Measurements from ENCODE around the gene TBCB. TPM values are rescaled to one million over a fixed set of nuclear protein-coding genes. Genes with fewer than 3 reads are reported as not detected.
"Not testable (repeated sequence)": the region's sequence is repeated elsewhere in the genome, so short reads cannot be mapped to it uniquely, and the experiment has no call there.

TBCB gene
- total RNA-seq, 4 donors from 2014 or later = 116 to 248 (median 180) TPM

DNA sequence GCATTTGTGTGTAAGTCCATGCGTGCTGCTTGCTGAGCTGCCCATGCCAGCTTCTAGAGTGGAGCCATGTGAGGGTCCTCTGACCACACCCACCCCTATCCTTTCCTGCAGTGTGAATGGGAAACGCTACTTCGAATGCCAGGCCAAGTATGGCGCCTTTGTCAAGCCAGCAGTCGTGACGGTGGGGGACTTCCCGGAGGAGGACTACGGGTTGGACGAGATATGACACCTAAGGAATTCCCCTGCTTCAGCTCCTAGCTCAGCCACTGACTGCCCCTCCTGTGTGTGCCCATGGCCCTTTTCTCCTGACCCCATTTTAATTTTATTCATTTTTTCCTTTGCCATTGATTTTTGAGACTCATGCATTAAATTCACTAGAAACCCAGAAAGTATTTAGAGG, 10.3 kb downstream of the TBCB start:
- no peak for TF ChIP-seq POLR2A (IDR thresholded peaks at IDR 0.05)
- no peak for TF ChIP-seq CTCF (IDR thresholded peaks at IDR 0.05)
- TF ChIP-seq POLR2AphosphoS5 (IDR thresholded peaks at IDR 0.05) = no peak
- no peak for TF ChIP-seq EP300 (IDR thresholded peaks at IDR 0.05)
- 76 to 100% methylated on average over 1 to 8 of the region's 9 CpGs for WGBS, 2 donors (ENCODE audit: low coverage in 1 of 2)
- Histone ChIP-seq H3K36me3 (peaks cover 0 to 57% of the 10 kb centered on the region in 2 donors), H3K9me3 (no peaks in the 10 kb centered on the region), H3K4me1 (peaks cover 0 to 21% (median 9%) of the 10 kb centered on the region in 3 donors), H3K4me3 (no peak overlapping the region), H3K27me3 (no peaks in the 10 kb centered on the region), H3K27ac (no peak overlapping the region)
- ATAC-seq = no peak

DNA sequence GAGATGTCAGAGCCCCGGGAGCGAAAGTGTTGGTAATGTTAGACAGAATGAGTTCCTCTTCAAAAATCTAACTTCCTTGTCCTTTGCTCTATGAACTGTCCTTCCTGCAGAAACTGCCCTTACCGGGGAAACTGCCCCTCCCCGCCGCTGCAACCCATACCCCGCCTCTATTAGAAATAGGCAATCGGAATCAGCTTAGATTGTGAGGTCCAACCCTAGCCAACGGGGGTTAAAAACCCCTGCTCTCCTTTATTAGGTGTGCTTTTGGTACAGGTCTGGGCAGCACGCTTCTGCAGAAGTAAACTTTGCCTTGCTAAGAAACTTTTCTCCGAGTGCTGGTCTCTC, 13.1 kb downstream of the TBCB start:
- H3K27ac ChIP-seq = peak overlapping the region; percentile 59 to 88 (median 86)
- H3K4me3 ChIP-seq = peak overlapping the region; percentile 11 to 48
- H3K36me3 ChIP-seq = peaks cover 0 to 29% of the 10 kb centered on the region in 2 donors
- no peaks in the 10 kb centered on the region for H3K9me3 ChIP-seq
- no peak for TF ChIP-seq EP300 (IDR thresholded peaks at IDR 0.05)
- H3K4me1 ChIP-seq = peaks cover 0 to 21% (median 9%) of the 10 kb centered on the region in 3 donors
- H3K27me3 ChIP-seq = no peaks in the 10 kb centered on the region
- peak; percentile 1 for ATAC-seq
- 0 to 1% methylated on average over 6 to 8 of the region's 10 CpGs for WGBS, 2 donors (ENCODE audit: low coverage in 1 of 2)

GRCh38 chr19:36131221-36131620, 16.0 kb downstream of the TBCB start:
- WGBS, 2 donors (ENCODE audit: low coverage in 1 of 2) = 67 to 74% methylated on average over 5 to 6 of the region's 6 CpGs
- not testable (repeated sequence) for H3K27ac ChIP-seq, H3K4me3 ChIP-seq, ATAC-seq, H3K9me3 ChIP-seq, H3K36me3 ChIP-seq, H3K27me3 ChIP-seq
- peaks cover 0 to 26% (median 12%) of the 10 kb centered on the region in 3 donors for H3K4me1 ChIP-seq

DNA sequence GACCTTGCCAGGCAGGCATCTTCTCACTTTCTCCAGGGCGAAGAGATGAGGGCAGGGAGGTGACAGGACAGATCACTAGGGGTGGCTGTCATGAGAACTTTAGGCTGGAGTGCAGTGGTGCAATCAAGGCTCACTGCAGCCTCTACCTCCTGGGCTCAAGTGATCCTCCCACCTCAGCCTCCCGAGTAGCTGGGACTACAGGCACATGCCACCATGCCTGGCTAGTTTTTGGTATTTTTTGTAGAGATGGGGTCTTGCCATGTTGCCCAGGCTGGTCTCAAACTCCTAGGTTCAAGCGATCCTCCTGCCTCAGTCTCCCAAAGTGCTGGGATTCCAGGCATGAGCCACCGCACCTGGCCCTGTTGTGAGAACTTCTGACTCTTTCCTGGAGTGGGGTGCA, 19.6 kb downstream of the TBCB start:
- peaks cover 0 to 30% (median 15%) of the 10 kb centered on the region in 3 donors for H3K4me1 ChIP-seq
- H3K27me3 ChIP-seq, ATAC-seq, H3K4me3 ChIP-seq, H3K36me3 ChIP-seq, H3K9me3 ChIP-seq, H3K27ac ChIP-seq: not testable (repeated sequence)
- 83% methylated on average over 1 of the region's 4 CpGs; no CpG with 5 or more reads in 1 of the 2 donors for WGBS, 2 donors (ENCODE audit: low coverage in 1 of 2)

DNA sequence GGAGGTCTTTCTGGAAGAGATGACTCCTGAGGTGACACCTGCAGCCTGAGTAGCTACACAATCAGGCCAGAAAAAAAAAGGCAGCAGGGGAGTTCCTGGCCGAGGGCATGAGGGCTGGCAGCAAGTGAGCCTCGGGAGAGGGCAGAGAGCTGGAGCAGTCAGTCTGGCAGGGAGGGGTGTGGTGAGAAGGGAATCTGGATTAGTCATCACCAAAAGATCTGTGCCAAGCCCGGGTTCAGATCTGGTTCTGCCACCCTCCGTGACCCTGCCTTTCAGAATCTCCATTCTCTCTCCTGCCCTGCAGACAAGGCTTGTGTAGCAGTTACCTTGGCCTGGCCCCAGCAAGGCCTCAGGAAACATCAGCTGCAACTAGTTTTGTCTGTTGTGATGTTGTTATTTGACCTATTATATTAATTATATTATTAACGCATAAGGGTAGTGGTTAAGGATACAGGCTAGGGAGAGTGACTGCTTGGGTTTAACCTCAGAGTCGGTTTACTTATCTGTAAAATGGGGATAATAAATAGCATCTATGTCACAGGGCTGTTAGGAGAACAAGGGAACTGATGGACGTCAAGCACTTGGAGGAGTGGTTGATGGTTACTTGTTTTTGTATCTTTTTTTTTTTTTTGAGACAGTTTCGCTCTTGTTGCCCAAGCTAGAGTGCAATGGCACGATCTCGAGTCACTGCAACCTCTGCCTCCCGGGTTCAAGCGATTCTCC, 21.9 kb downstream of the TBCB start:
- Histone ChIP-seq H3K4me1 (peaks cover 0 to 41% (median 21%) of the 10 kb centered on the region in 3 donors), H3K27me3 (no peaks in the 10 kb centered on the region), H3K36me3 (peaks cover 0 to 5% of the 10 kb centered on the region in 2 donors), H3K9me3 (no peaks in the 10 kb centered on the region), H3K4me3 (no peak overlapping the region), H3K27ac (peak overlapping the region in 3 of 4 donors; percentile 69 to 95 (median 78))
- WGBS, 2 donors (ENCODE audit: low coverage in 1 of 2) = 30 to 55% methylated on average over 7 to 11 of the region's 12 CpGs
- ATAC-seq = peak; percentile 11
- TF ChIP-seq POLR2AphosphoS5 (IDR thresholded peaks at IDR 0.05) = peak; percentile 70
- no peak for TF ChIP-seq CTCF (IDR thresholded peaks at IDR 0.05)

DNA sequence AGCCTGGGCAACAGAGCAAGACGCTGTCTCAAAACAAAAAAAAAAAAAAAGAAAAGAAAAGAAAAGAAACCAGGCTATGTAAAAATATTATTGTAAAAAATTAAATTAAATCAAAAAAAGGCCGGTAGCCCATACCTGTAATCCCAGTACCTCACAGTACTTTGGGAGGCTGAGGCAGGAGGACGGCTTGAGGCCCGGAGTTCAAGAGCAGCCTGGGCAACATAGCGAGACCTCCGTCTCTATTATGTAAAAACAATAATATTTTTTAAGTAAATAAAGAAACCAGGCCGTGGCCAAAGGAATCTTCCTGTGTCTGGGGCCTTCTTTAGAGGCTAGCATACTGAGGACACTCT, 23.8 kb downstream of the TBCB start:
- no peaks in the 10 kb centered on the region for H3K27me3 ChIP-seq
- H3K9me3 ChIP-seq = no peaks in the 10 kb centered on the region
- no peak for ATAC-seq
- H3K4me3 ChIP-seq = peak overlapping the region; percentile 63 to 75
- peak overlapping the region; percentile 89 to 99 (median 96) for H3K27ac ChIP-seq
- peaks cover 0 to 25% of the 10 kb centered on the region in 2 donors for H3K36me3 ChIP-seq
- TF ChIP-seq EP300 (IDR thresholded peaks at IDR 0.05) (no peak), POLR2AphosphoS5 (IDR thresholded peaks at IDR 0.05) (no peak), CTCF (IDR thresholded peaks at IDR 0.05) (no peak), POLR2A (IDR thresholded peaks at IDR 0.05) (no peak)
- H3K4me1 ChIP-seq = peaks cover 0 to 42% (median 21%) of the 10 kb centered on the region in 3 donors
- 49 to 53% methylated on average over 6 to 7 of the region's 7 CpGs for WGBS, 2 donors (ENCODE audit: low coverage in 1 of 2)

Measured in gastroesophageal sphincter (tissue), 4 donors.